Panc1 (cell line): Measurements from ENCODE around the gene CRNN. TPM values are rescaled to one million over a fixed set of nuclear protein-coding genes. Genes with fewer than 3 reads are reported as not detected.

Experiments
- ATAC-seq: fragments of 200-7000 bp; cut with Tn5 transposase; 2 replicates; pipeline ENCODE4 v1.9.1; 2020; ENCODE audit warnings: mild to moderate bottlenecking, moderate library complexity
- BruUV-seq: library from RNA; stranded (reverse); fragments of 400-500 nt; replicated peaks from 2 replicates; lab custom pipeline; 2021; lab: Mats Ljungman, UMichigan
- CTCF ChIA-PET: fragments of 300-600 bp; sonication (Branson Sonifier 250); formaldehyde crosslinking; loops from one replicate; lab custom pipeline; 2022; ENCODE audit warnings: antibody characterized with exemption; lab: Charles Lee
- POLR2A ChIA-PET: fragments of 300-600 bp; sonication (Branson Sonifier 250); formaldehyde crosslinking; loops from one replicate; lab custom pipeline; 2022; ENCODE audit warnings: antibody characterized with exemption; lab: Charles Lee
- DNase-seq: peaks from one replicate; pipeline ENCODE4 v3.0.0-alpha.2; 2010; ENCODE audit warnings: low read depth, low spot score
- H3K27ac ChIP-seq: 2 replicates; pipeline ENCODE4 v1.5.1; 2011; ENCODE audit warnings: mild to moderate bottlenecking, low read length, inconsistent platforms
- H3K27me3 ChIP-seq: fragments of 200-500 bp; sonication (Bioruptor generic); 2 replicates; pipeline ENCODE4 v1.6.0; 2014; ENCODE audit warnings: low read length, inconsistent platforms; ENCODE audit not compliant: control insufficient read depth, insufficient read depth
- H3K36me3 ChIP-seq: fragments of 200-500 bp; sonication (Bioruptor generic); 2 replicates; pipeline ENCODE4 v1.5.1; 2014; ENCODE audit warnings: inconsistent platforms, mild to moderate bottlenecking, low read length, moderate library complexity; ENCODE audit not compliant: control insufficient read depth, insufficient read depth
- H3K4me1 ChIP-seq: 2 replicates; pipeline ENCODE4 v1.5.1; 2011; ENCODE audit warnings: inconsistent platforms, mild to moderate bottlenecking, low read length, moderate library complexity; ENCODE audit not compliant: control insufficient read depth, insufficient read depth
- H3K4me3 ChIP-seq, 2 experiments: 2 replicates each; pipeline ENCODE4 v1.5.1; 2011 to 2012; ENCODE audit warnings: low read depth in 2 of 2, low read length in 2 of 2, mild to moderate bottlenecking in 2 of 2, inconsistent platforms in 1 of 2, moderate library complexity in 1 of 2
- H3K9me3 ChIP-seq: fragments of 200-500 bp; sonication (Bioruptor generic); 2 replicates; pipeline ENCODE4 v1.5.1; 2014; ENCODE audit warnings: low read depth, mild to moderate bottlenecking, inconsistent platforms, low read length, moderate library complexity; ENCODE audit not compliant: control insufficient read depth, insufficient read depth
- CTCF ChIP-seq: fragments of 450-650 bp; IDR thresholded peaks from 2 replicates; pipeline ENCODE4 v1.5.1; 2017; ENCODE audit warnings: mild to moderate bottlenecking
- POLR2AphosphoS5 ChIP-seq: IDR thresholded peaks from 2 replicates; pipeline ENCODE4 v1.6.1; 2012; ENCODE audit warnings: mild to moderate bottlenecking, low read depth, low read length, moderate library complexity
- REST ChIP-seq, 2 experiments: IDR thresholded peaks; 2 replicates each; pipeline ENCODE4 v1.6.1; 2011 to 2012; ENCODE audit warnings: low read depth in 2 of 2, control low read depth in 1 of 2, low read length in 1 of 2, mild to moderate bottlenecking in 1 of 2, moderate library complexity in 1 of 2; ENCODE audit not compliant: insufficient read depth in 1 of 2
- SIN3A ChIP-seq: IDR thresholded peaks from 2 replicates; pipeline ENCODE4 v1.6.1; 2012; ENCODE audit warnings: low read depth, mild to moderate bottlenecking, low read length, moderate library complexity, borderline replicate concordance; ENCODE audit not compliant: insufficient read depth
- TCF7L2 ChIP-seq: IDR thresholded peaks from 2 replicates; pipeline ENCODE4 v1.6.1; 2011; ENCODE audit warnings: mild to moderate bottlenecking, low read depth, low read length, inconsistent platforms
- in situ Hi-C: cut with HindIII; loops from 2 replicates; pipeline ENCODE4 v1.10.0; 2016; ENCODE audit warnings: low sequenced_read_pairs, low pct_unique_long_range_greater_than_20kb
- intact Hi-C: fragments of 100-400 bp; cut with micrococcal nuclease; formaldehyde crosslinking; loops from one replicate; pipeline ENCODE4 v1.10.0; 2022; ENCODE audit not compliant: unreplicated experiment
- total RNA-seq: library from RNA; stranded (reverse); gene quantifications from one replicate; pipeline ENCODE4 v1.2.1, GENCODE V29; 2021; ENCODE audit not compliant: unreplicated experiment

CRNN gene
- total RNA-seq, 1 experiment from 2014 or later = not detected

- intact Hi-C loops = no loop called here
- Histone ChIP-seq H3K9me3 (no peaks in the 10 kb centered on the region), H3K4me1 (no peaks in the 10 kb centered on the region), H3K27ac (no peak overlapping the region), H3K36me3 (no peaks in the 10 kb centered on the region; the same call in 1 of the 2 replicates), H3K27me3 (peaks cover 6% of the 10 kb centered on the region; the same call in 1 of the 2 replicates), H3K4me3 (no peak overlapping the region)
- ATAC-seq (no peak), DNase-seq (no peak)
- BruUV-seq = no TSS peak
- CTCF ChIA-PET = no interaction called here
- in situ Hi-C loops = no loop called here
- TF ChIP-seq POLR2AphosphoS5 (no peak), TCF7L2 (no peak), CTCF (no peak), REST (IDR thresholded peaks at IDR 0.05; ENCODE audit: insufficient read depth in 1 of 2, low read depth in 2 of 2, low read length in 1 of 2) (no peak), SIN3A (no peak)
- POLR2A ChIA-PET = no interaction called here
Measured at GRCh38 chr1:152449661-152450060, 35.6 kb upstream of the CRNN start.

GRCh38 chr1:152448496-152448895, 34.4 kb upstream of the CRNN start:
- ChIA-PET CTCF (interaction anchor here (0.6 to 1.8 kb wide), 3 partner anchors 8 to 163 kb away, joined by 3 to 9 read pairs (median 5); no protein-coding TSS in a partner anchor), POLR2A (no interaction called here)
- no peaks in the 10 kb centered on the region; the same call in 1 of the 2 replicates for H3K36me3 ChIP-seq
- in situ Hi-C loops (no loop called here), intact Hi-C loops (no loop called here)
- no TSS peak for BruUV-seq
- H3K27me3 ChIP-seq = peaks cover 6% of the 10 kb centered on the region; the same call in 1 of the 2 replicates
- no peaks in the 10 kb centered on the region for H3K9me3 ChIP-seq
- no peak overlapping the region for H3K27ac ChIP-seq
- H3K4me1 ChIP-seq = no peaks in the 10 kb centered on the region
- no peak overlapping the region for H3K4me3 ChIP-seq
- ATAC-seq (no peak), DNase-seq (no peak)
- TF ChIP-seq CTCF = no peak
- no peak for TF ChIP-seq SIN3A
- no peak for TF ChIP-seq REST (IDR thresholded peaks at IDR 0.05; ENCODE audit: insufficient read depth in 1 of 2, low read depth in 2 of 2, low read length in 1 of 2)
- TF ChIP-seq POLR2AphosphoS5 = no peak
- TF ChIP-seq TCF7L2 = no peak
